Measurements from ENCODE around the gene CEP83. TPM values are rescaled to one million over a fixed set of nuclear protein-coding genes. Genes with fewer than 3 reads are reported as not detected.

Gene CEP83
- 10 to 100 TPM; 24.7 to 37.8 (median 27.8) TPM for total RNA-seq

- Mint-ChIP-seq H3K27me3 (ENCODE audit: low read depth) (no peaks in the 10 kb centered on the region), H3K4me1 (ENCODE audit: low read depth) (peaks cover 26% of the 10 kb centered on the region), H3K4me3 (peak within 1 kb of the TSS; percentile 95), H3K36me3 (ENCODE audit: insufficient read depth) (peaks cover 12% of the 10 kb centered on the region), H3K9me3 (no peaks in the 10 kb centered on the region)
- DNase-seq, result peak; percentile 97
- ATAC-seq, result peak; percentile 99
These were observed at the start of gene CEP83 for GRCh38 chr12:94459728-94460615. Gene CEP83 (minus strand): TSS chr12:94459867. CDS start chr12:94412490, 47,377 bp downstream.

GRCh38 chr12:94509317-94509716 is 49.6 kb upstream of the CEP83 start:
- Mint-ChIP-seq H3K36me3 (ENCODE audit: insufficient read depth) (no peaks in the 10 kb centered on the region), H3K9me3 (no peaks in the 10 kb centered on the region), H3K4me1 (ENCODE audit: low read depth) (peaks cover 2% of the 10 kb centered on the region), H3K27me3 (ENCODE audit: low read depth) (no peaks in the 10 kb centered on the region), H3K4me3 (no peak overlapping the region)
- DNase-seq, result no peak
- no peak for ATAC-seq

GRCh38 chr12:94507455-94507854 is 47.8 kb upstream of the CEP83 start:
- H3K4me3 Mint-ChIP-seq, result no peak overlapping the region
- H3K4me1 Mint-ChIP-seq (ENCODE audit: low read depth), result peaks cover 2% of the 10 kb centered on the region
- H3K36me3 Mint-ChIP-seq (ENCODE audit: insufficient read depth), result no peaks in the 10 kb centered on the region
- peaks cover 3% of the 10 kb centered on the region for H3K27me3 Mint-ChIP-seq (ENCODE audit: low read depth)
- DNase-seq (no peak), ATAC-seq (no peak)
- peaks cover 7% of the 10 kb centered on the region for H3K9me3 Mint-ChIP-seq

GRCh38 chr12:94504386-94504785 is 44.7 kb upstream of the CEP83 start:
- peaks cover 13% of the 10 kb centered on the region for H3K9me3 Mint-ChIP-seq
- no peak for DNase-seq
- H3K4me1 Mint-ChIP-seq (ENCODE audit: low read depth), result peaks cover 3% of the 10 kb centered on the region
- peaks cover 2% of the 10 kb centered on the region for H3K36me3 Mint-ChIP-seq (ENCODE audit: insufficient read depth)
- no peak for ATAC-seq
- H3K27me3 Mint-ChIP-seq (ENCODE audit: low read depth), result peaks cover 8% of the 10 kb centered on the region
- H3K4me3 Mint-ChIP-seq, result no peak overlapping the region

GRCh38 chr12:94503619-94504018 is 44.0 kb upstream of the CEP83 start:
- peaks cover 15% of the 10 kb centered on the region for H3K9me3 Mint-ChIP-seq
- no peak overlapping the region for H3K4me3 Mint-ChIP-seq
- peaks cover 2% of the 10 kb centered on the region for H3K36me3 Mint-ChIP-seq (ENCODE audit: insufficient read depth)
- no peak for DNase-seq
- ATAC-seq, result no peak
- peaks cover 8% of the 10 kb centered on the region for H3K27me3 Mint-ChIP-seq (ENCODE audit: low read depth)
- peaks cover 3% of the 10 kb centered on the region for H3K4me1 Mint-ChIP-seq (ENCODE audit: low read depth)

- Mint-ChIP-seq H3K27me3 (ENCODE audit: low read depth) (peaks cover 10% of the 10 kb centered on the region), H3K36me3 (ENCODE audit: insufficient read depth) (peaks cover 2% of the 10 kb centered on the region), H3K4me3 (no peak overlapping the region), H3K9me3 (peaks cover 18% of the 10 kb centered on the region), H3K4me1 (ENCODE audit: low read depth) (peaks cover 3% of the 10 kb centered on the region)
- no peak for DNase-seq
- no peak for ATAC-seq
These were observed 41.3 kb upstream of the CEP83 start for GRCh38 chr12:94500831-94501567.

GRCh38 chr12:94498698-94499097 is 39.0 kb upstream of the CEP83 start:
- Mint-ChIP-seq H3K36me3 (ENCODE audit: insufficient read depth) (peaks cover 2% of the 10 kb centered on the region), H3K9me3 (peaks cover 18% of the 10 kb centered on the region), H3K27me3 (ENCODE audit: low read depth) (peaks cover 17% of the 10 kb centered on the region), H3K4me3 (no peak overlapping the region), H3K4me1 (ENCODE audit: low read depth) (peaks cover 3% of the 10 kb centered on the region)
- DNase-seq (no peak), ATAC-seq (no peak)

GRCh38 chr12:94498073-94498472 is 38.4 kb upstream of the CEP83 start:
- no peak for ATAC-seq
- Mint-ChIP-seq H3K4me3 (no peak overlapping the region), H3K36me3 (ENCODE audit: insufficient read depth) (peaks cover 2% of the 10 kb centered on the region), H3K27me3 (ENCODE audit: low read depth) (peaks cover 17% of the 10 kb centered on the region), H3K9me3 (peaks cover 17% of the 10 kb centered on the region), H3K4me1 (ENCODE audit: low read depth) (peaks cover 3% of the 10 kb centered on the region)
- DNase-seq, result no peak

- no peak for DNase-seq
- Mint-ChIP-seq H3K9me3 (peaks cover 4% of the 10 kb centered on the region), H3K4me1 (ENCODE audit: low read depth) (no peaks in the 10 kb centered on the region), H3K36me3 (ENCODE audit: insufficient read depth) (no peaks in the 10 kb centered on the region), H3K4me3 (no peak overlapping the region), H3K27me3 (ENCODE audit: low read depth) (peaks cover 9% of the 10 kb centered on the region)
- no peak for ATAC-seq
These were observed 35.9 kb upstream of the CEP83 start for GRCh38 chr12:94495445-94496115.

GRCh38 chr12:94491489-94491888 is 31.8 kb upstream of the CEP83 start:
- ATAC-seq (no peak), DNase-seq (no peak)
- no peaks in the 10 kb centered on the region for H3K9me3 Mint-ChIP-seq
- H3K36me3 Mint-ChIP-seq (ENCODE audit: insufficient read depth), result no peaks in the 10 kb centered on the region
- no peaks in the 10 kb centered on the region for H3K4me1 Mint-ChIP-seq (ENCODE audit: low read depth)
- H3K4me3 Mint-ChIP-seq, result no peak overlapping the region
- H3K27me3 Mint-ChIP-seq (ENCODE audit: low read depth), result peaks cover 12% of the 10 kb centered on the region

- Mint-ChIP-seq H3K4me3 (no peak overlapping the region), H3K9me3 (no peaks in the 10 kb centered on the region), H3K36me3 (ENCODE audit: insufficient read depth) (no peaks in the 10 kb centered on the region), H3K4me1 (ENCODE audit: low read depth) (no peaks in the 10 kb centered on the region), H3K27me3 (ENCODE audit: low read depth) (peaks cover 5% of the 10 kb centered on the region)
- ATAC-seq (no peak), DNase-seq (no peak)
These were observed 28.8 kb upstream of the CEP83 start for GRCh38 chr12:94488463-94488862.

GRCh38 chr12:94481734-94482133 is 22.1 kb upstream of the CEP83 start:
- DNase-seq, result no peak
- Mint-ChIP-seq H3K36me3 (ENCODE audit: insufficient read depth) (no peaks in the 10 kb centered on the region), H3K27me3 (ENCODE audit: low read depth) (peaks cover 6% of the 10 kb centered on the region), H3K9me3 (no peaks in the 10 kb centered on the region), H3K4me1 (ENCODE audit: low read depth) (no peaks in the 10 kb centered on the region), H3K4me3 (no peak overlapping the region)
- ATAC-seq, result no peak

GRCh38 chr12:94469522-94469921 is 9.9 kb upstream of the CEP83 start:
- Mint-ChIP-seq H3K4me3 (no peak overlapping the region), H3K4me1 (ENCODE audit: low read depth) (no peaks in the 10 kb centered on the region), H3K36me3 (ENCODE audit: insufficient read depth) (no peaks in the 10 kb centered on the region), H3K9me3 (no peaks in the 10 kb centered on the region), H3K27me3 (ENCODE audit: low read depth) (no peaks in the 10 kb centered on the region)
- DNase-seq, result no peak
- ATAC-seq, result no peak

- no peak for ATAC-seq
- Mint-ChIP-seq H3K4me3 (peak overlapping the region; percentile 95), H3K36me3 (ENCODE audit: insufficient read depth) (peaks cover 11% of the 10 kb centered on the region)
These were observed 921 bp upstream of the CEP83 start for GRCh38 chr12:94460616-94460959.

More at GRCh38 chr12:94460616-94460959, 921 bp upstream of the CEP83 start:
- H3K27me3 Mint-ChIP-seq (ENCODE audit: low read depth), result no peaks in the 10 kb centered on the region
- no peak for DNase-seq
- H3K4me1 Mint-ChIP-seq (ENCODE audit: low read depth), result peaks cover 26% of the 10 kb centered on the region
- no peaks in the 10 kb centered on the region for H3K9me3 Mint-ChIP-seq
